GM23338 (cell line): ENCODE measurements around the gene ATP5IF1. TPM values are rescaled to one million over a fixed set of nuclear protein-coding genes. Genes with fewer than 3 reads are reported as not detected.

Experiments used
- ATAC-seq: fragments of 200-7000 bp; cut with Tn5 transposase; 3 replicates; pipeline ENCODE4 v1.9.1; 2020
- DNase-seq: peaks from one replicate; pipeline ENCODE4 v3.0.0-alpha.2; 2015; ENCODE audit warnings: low spot score
- H2AFZ ChIP-seq: fragments of 200-600 bp; sonication (generic); 2 replicates; pipeline ENCODE4 v1.8.0; 2016; ENCODE audit warnings: antibody characterized with exemption, mild to moderate bottlenecking, moderate library complexity
- H3F3A ChIP-seq: fragments of 200-600 bp; sonication (generic); replicated peaks from 2 replicates; pipeline ENCODE4 v1.8.0; 2017; ENCODE audit warnings: antibody characterized with exemption, mixed run types, low read depth
- H3K27ac ChIP-seq: fragments of 200-600 bp; sonication (generic); 2 replicates; pipeline ENCODE4 v1.6.1; 2016; ENCODE audit warnings: low read depth
- H3K27me3 ChIP-seq: fragments of 200-600 bp; sonication (generic); 2 replicates; pipeline ENCODE4 v1.8.0; 2016; ENCODE audit warnings: mild to moderate bottlenecking, mixed run types, moderate library complexity; ENCODE audit not compliant: insufficient read depth
- H3K36me3 ChIP-seq: fragments of 200-600 bp; sonication (generic); 2 replicates; pipeline ENCODE4 v1.8.0; 2016; ENCODE audit warnings: mild to moderate bottlenecking; ENCODE audit not compliant: insufficient read depth
- H3K4me1 ChIP-seq: fragments of 200-600 bp; sonication (generic); 2 replicates; pipeline ENCODE4 v1.8.0; 2016; ENCODE audit warnings: mild to moderate bottlenecking, moderate library complexity; ENCODE audit not compliant: insufficient read depth
- H3K4me2 ChIP-seq: fragments of 200-600 bp; sonication (generic); 2 replicates; pipeline ENCODE4 v1.7.1; 2017; ENCODE audit warnings: mixed run types
- H3K4me3 ChIP-seq: fragments of 200-600 bp; sonication (generic); 2 replicates; pipeline ENCODE4 v1.6.1; 2016; ENCODE audit warnings: mixed run types
- H3K79me2 ChIP-seq: fragments of 200-600 bp; sonication (generic); replicated peaks from 2 replicates; pipeline ENCODE4 v1.8.0; 2017; ENCODE audit warnings: mild to moderate bottlenecking; ENCODE audit not compliant: insufficient read depth
- H3K9me2 ChIP-seq: fragments of 200-600 bp; sonication (generic); 2 replicates; pipeline ENCODE4 v1.8.0; 2017; ENCODE audit not compliant: insufficient read depth
- H4K20me1 ChIP-seq: fragments of 200-600 bp; sonication (generic); replicated peaks from 2 replicates; pipeline ENCODE4 v1.8.0; 2017; ENCODE audit warnings: mild to moderate bottlenecking; ENCODE audit not compliant: insufficient read depth
- H3K27ac Mint-ChIP-seq: 2 replicates; pipeline ENCODE4 v1.8.0; 2020; ENCODE audit warnings: inconsistent platforms, mild to moderate bottlenecking, moderate library complexity, mixed read lengths
- H3K27me3 Mint-ChIP-seq: 3 replicates; pipeline ENCODE4 v1.8.0; 2022; ENCODE audit warnings: low read depth, mild to moderate bottlenecking, moderate library complexity, mixed read lengths, inconsistent platforms; ENCODE audit not compliant: insufficient read depth, poor library complexity
- H3K36me3 Mint-ChIP-seq: 3 replicates; pipeline ENCODE4 v1.8.0; 2021; ENCODE audit warnings: low read depth, mild to moderate bottlenecking, inconsistent platforms, moderate library complexity, mixed read lengths
- H3K4me1 Mint-ChIP-seq: 3 replicates; pipeline ENCODE4 v1.8.0; 2020; ENCODE audit warnings: mild to moderate bottlenecking, inconsistent platforms, mixed read lengths
- H3K4me3 Mint-ChIP-seq: 3 replicates; pipeline ENCODE4 v1.8.0; 2021; ENCODE audit warnings: moderate library complexity, mild to moderate bottlenecking, inconsistent platforms, mixed read lengths
- H3K9me3 Mint-ChIP-seq: 3 replicates; pipeline ENCODE4 v1.8.0; 2020; ENCODE audit warnings: moderate library complexity, mild to moderate bottlenecking, inconsistent platforms, mixed read lengths
- CTCF ChIP-seq, 2 experiments: fragments of 200-600 bp in 1 of 2; sonication (generic) in 1 of 2; conservative IDR thresholded peaks; 2 replicates each; pipeline versions ENCODE4 v1.5.1 to v1.6.1; 2016 to 2017; ENCODE audit warnings: antibody characterized with exemption in 2 of 2, low read depth in 2 of 2, mild to moderate bottlenecking in 2 of 2, moderate library complexity in 1 of 2
- JUNB ChIP-seq: IDR thresholded peaks from one replicate; pipeline ENCODE4 v1.6.1; 2016; ENCODE audit warnings: antibody characterized with exemption; ENCODE audit not compliant: unreplicated experiment
- NANOG ChIP-seq: IDR thresholded peaks from 2 replicates; pipeline ENCODE4 v1.6.1; 2016; ENCODE audit warnings: antibody characterized with exemption, borderline replicate concordance
- POLR2AphosphoS5 ChIP-seq: IDR thresholded peaks from 2 replicates; pipeline ENCODE4 v1.6.1; 2016; ENCODE audit warnings: antibody characterized with exemption, low read depth
- STAT1 ChIP-seq: IDR thresholded peaks from one replicate; pipeline ENCODE4 v1.6.1; 2016; ENCODE audit warnings: antibody characterized with exemption; ENCODE audit not compliant: unreplicated experiment
- ZNF462 ChIP-seq: fragments of 250-450 bp; sonication (Bioruptor Pico); IDR thresholded peaks from 2 replicates; pipeline ENCODE4 v1.5.0; 2020; ENCODE audit warnings: mild to moderate bottlenecking, moderate library complexity
- polyA plus RNA-seq: library from polyadenylated mRNA; unstranded; fragments of >200 nt; fragmentation: Nextera tagmentation; extraction: Ambion mirVana; gene quantifications from 2 replicates; pipeline ENCODE4 v1.2.1, GENCODE V29; 2016
- total RNA-seq: library from RNA; depleted of rRNA; stranded (reverse); fragments of >200 nt; shearing (Covaris generic); gene quantifications from 2 replicates; pipeline ENCODE4 v1.2.3, GENCODE V29; 2014

ATP5IF1 gene
- total and polyA plus RNA-seq, 2 experiments from 2014 or later, result 230 to 1,325 TPM

- Mint-ChIP-seq H3K9me3 (no peaks in the 10 kb centered on the region), H3K27me3 (peaks cover 6% of the 10 kb centered on the region), H3K4me1 (peaks cover 9% of the 10 kb centered on the region), H3K27ac (no peak overlapping the region), H3K4me3 (no peak overlapping the region), H3K36me3 (peaks cover 74% of the 10 kb centered on the region)
- Histone ChIP-seq H3K27me3 (no peaks in the 10 kb centered on the region), H3K9me2 (no peaks in the 10 kb centered on the region), H3K4me2 (no peak overlapping the region), H4K20me1 (peaks cover 31% of the 10 kb centered on the region), H3K36me3 (peaks cover 47% of the 10 kb centered on the region), H3F3A (no peaks in the 10 kb centered on the region), H2AFZ (no peak overlapping the region), H3K4me3 (no peak overlapping the region), H3K79me2 (peaks cover 43% of the 10 kb centered on the region), H3K4me1 (no peaks in the 10 kb centered on the region; the same call in 1 of the 2 replicates), H3K27ac (no peak overlapping the region)
- ATAC-seq (no peak), DNase-seq (no peak)
- TF ChIP-seq ZNF462 (CRISPR knock-in tag) (no peak), JUNB (no peak), CTCF (conservative IDR thresholded peaks at IDR 0.05; ENCODE audit: low read depth in 2 of 2) (no peak), NANOG (no peak), POLR2AphosphoS5 (no peak), STAT1 (no peak)
Measured at GRCh38 chr1:28272215-28272852, 36.4 kb downstream of the ATP5IF1 start.
